Endodermal cell (in vitro differentiated cells): ENCODE data around the gene SLC9A6. TPM values are rescaled to one million over a fixed set of nuclear protein-coding genes. Genes with fewer than 3 reads are reported as not detected.

ENCODE experiments used
- DNase-seq: peaks from one replicate; pipeline ENCODE4 v3.0.0-alpha.2; 2017
- H3K27ac ChIP-seq: 2 replicates; pipeline ENCODE4 v1.5.1; 2013; ENCODE audit warnings: mild to moderate bottlenecking, low read depth, low read length, moderate library complexity
- H3K27me3 ChIP-seq: 2 replicates; pipeline ENCODE4 v1.6.1; 2013; ENCODE audit warnings: mild to moderate bottlenecking, low read length, moderate library complexity; ENCODE audit not compliant: insufficient read depth, control insufficient read depth, poor library complexity, severe bottlenecking
- H3K36me3 ChIP-seq: 2 replicates; pipeline ENCODE4 v1.7.0; 2013; ENCODE audit warnings: mild to moderate bottlenecking, low read length, moderate library complexity; ENCODE audit not compliant: control insufficient read depth, insufficient read depth
- H3K4me1 ChIP-seq: one replicate; pipeline ENCODE4 v1.7.0; 2013; ENCODE audit warnings: low read length; ENCODE audit not compliant: control insufficient read depth, insufficient read depth
- H3K4me3 ChIP-seq: 2 replicates; pipeline ENCODE4 v1.5.1; 2013; ENCODE audit warnings: mild to moderate bottlenecking, low read length, moderate library complexity
- H3K9ac ChIP-seq: 2 replicates; pipeline ENCODE4 v1.6.1; 2013; ENCODE audit warnings: mild to moderate bottlenecking, low read length, moderate library complexity; ENCODE audit not compliant: poor library complexity, severe bottlenecking; ENCODE audit errors: extremely low read depth
- H3K9me3 ChIP-seq: 2 replicates; pipeline ENCODE4 v1.6.1; 2013; ENCODE audit warnings: mild to moderate bottlenecking, low read length, moderate library complexity; ENCODE audit not compliant: control insufficient read depth
- H3K27ac Mint-ChIP-seq: 2 replicates; pipeline ENCODE4 v1.8.0; 2020; ENCODE audit warnings: mixed read lengths
- H3K27me3 Mint-ChIP-seq: 2 replicates; pipeline ENCODE4 v1.8.0; 2021; ENCODE audit warnings: mild to moderate bottlenecking, mixed read lengths; ENCODE audit not compliant: insufficient read depth
- H3K36me3 Mint-ChIP-seq: 2 replicates; pipeline ENCODE4 v1.8.0; 2020; ENCODE audit warnings: low read depth, mixed read lengths
- H3K4me1 Mint-ChIP-seq: 2 replicates; pipeline ENCODE4 v1.8.0; 2020; ENCODE audit warnings: mixed read lengths
- H3K4me3 Mint-ChIP-seq: 2 replicates; pipeline ENCODE4 v1.8.0; 2020; ENCODE audit warnings: mild to moderate bottlenecking, moderate library complexity, mixed read lengths
- H3K9me3 Mint-ChIP-seq: 2 replicates; pipeline ENCODE4 v1.8.0; 2020; ENCODE audit warnings: mild to moderate bottlenecking, mixed read lengths
- CTCF ChIP-seq: fragments of 200-600 bp; sonication (generic); conservative IDR thresholded peaks from 2 replicates; pipeline ENCODE4 v1.5.0; 2021; ENCODE audit warnings: antibody characterized with exemption, mild to moderate bottlenecking
- WGBS, 2 experiments: methylation state at CpG; one replicate each; pipeline versions ENCODE4 v1.1.5 to v1.1.7; 2013; ENCODE audit warnings: missing lambda C conversion rate in 2 of 2, mixed read lengths in 1 of 2; ENCODE audit not compliant: insufficient coverage in 1 of 2, insufficient read length in 1 of 2; 5-methylcytosine and 5-hydroxymethylcytosine counted together
- total RNA-seq, 2 donors: library from RNA; stranded (reverse); fragmentation: NEBNext Ultra II Directional in 1 of 2; extraction: Animal tissue kit (Norgen Biotek cat#: 25700) in 1 of 2; gene quantifications; 2 replicates in 1 of 2; 3 replicates in 1 of 2; pipeline ENCODE4 v1.2.1, GENCODE V29; 2021

The SLC9A6 gene
- total RNA-seq, 2 donors from 2014 or later = 10.2 to 13.6 TPM

DNA sequence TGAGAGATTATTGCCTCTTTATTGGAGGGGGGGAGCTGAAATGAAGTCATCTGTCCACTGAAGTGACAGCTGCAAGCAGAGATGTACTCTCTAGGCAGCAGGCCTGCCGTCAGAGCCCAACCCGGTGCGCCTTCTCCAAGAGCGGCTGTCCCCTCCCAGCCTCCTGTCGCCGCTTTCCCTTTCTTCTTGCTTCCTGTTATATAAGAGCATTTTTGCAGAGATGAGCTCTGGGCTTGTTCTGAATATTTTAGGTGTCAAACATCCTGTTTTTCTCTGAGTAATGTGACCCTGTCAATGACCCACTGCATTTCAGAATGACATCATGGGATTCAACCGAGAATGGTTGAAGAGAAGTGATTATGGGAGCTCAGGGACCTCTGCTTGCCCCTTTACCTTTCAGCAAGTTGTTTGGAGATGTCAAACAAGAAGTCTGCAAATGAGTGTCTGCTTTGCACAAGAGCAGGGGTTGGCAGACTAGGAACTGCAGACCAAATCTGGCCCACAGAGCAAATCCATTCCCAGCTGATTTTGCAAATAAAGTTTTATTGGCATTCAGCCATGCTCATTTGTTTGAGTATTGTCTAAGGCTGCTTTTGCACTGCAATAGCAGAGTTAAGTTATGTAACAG lies 79.9 kb downstream of the SLC9A6 start:
- Histone ChIP-seq H3K4me1 (no peaks in the 10 kb centered on the region), H3K27ac (no peak overlapping the region), H3K36me3 (no peaks in the 10 kb centered on the region), H3K4me3 (no peak overlapping the region), H3K27me3 (no peaks in the 10 kb centered on the region), H3K9me3 (no peaks in the 10 kb centered on the region), H3K9ac (no peak overlapping the region)
- H3K4me3 Mint-ChIP-seq = no peak overlapping the region
- H3K36me3 Mint-ChIP-seq = no peaks in the 10 kb centered on the region
- peaks cover 67% of the 10 kb centered on the region for H3K9me3 Mint-ChIP-seq
- WGBS, 2 experiments = 89% methylated on average over 5 of the region's 7 CpGs; no CpG with 5 or more reads in 1 of the 2 experiments
- no peak for TF ChIP-seq CTCF
- no peak for DNase-seq
- no peaks in the 10 kb centered on the region for H3K27me3 Mint-ChIP-seq
- no peaks in the 10 kb centered on the region for H3K4me1 Mint-ChIP-seq
- H3K27ac Mint-ChIP-seq = no peak overlapping the region

- H3K4me1 ChIP-seq = no peaks in the 10 kb centered on the region
- no peak for DNase-seq
- Mint-ChIP-seq H3K4me1 (no peaks in the 10 kb centered on the region), H3K27me3 (no peaks in the 10 kb centered on the region), H3K36me3 (no peaks in the 10 kb centered on the region), H3K9me3 (peaks cover 72% of the 10 kb centered on the region), H3K27ac (no peak overlapping the region), H3K4me3 (no peak overlapping the region)
- no peaks in the 10 kb centered on the region for H3K9me3 ChIP-seq
- WGBS, 2 experiments = 98 to 100% methylated on average over 3 to 4 of the region's 5 CpGs
- no peaks in the 10 kb centered on the region for H3K36me3 ChIP-seq
- H3K27me3 ChIP-seq = no peaks in the 10 kb centered on the region
- H3K4me3 ChIP-seq = no peak overlapping the region
- no peak overlapping the region for H3K27ac ChIP-seq
- no peak overlapping the region for H3K9ac ChIP-seq
- no peak for TF ChIP-seq CTCF
These were observed 81.9 kb downstream of the SLC9A6 start for GRCh38 chrX:136067097-136067496.

- peaks cover 66% of the 10 kb centered on the region for H3K9me3 Mint-ChIP-seq
- Histone ChIP-seq H3K4me1 (no peaks in the 10 kb centered on the region), H3K9ac (no peak overlapping the region), H3K27ac (no peak overlapping the region), H3K27me3 (no peaks in the 10 kb centered on the region), H3K9me3 (no peaks in the 10 kb centered on the region), H3K36me3 (no peaks in the 10 kb centered on the region), H3K4me3 (no peak overlapping the region)
- H3K4me1 Mint-ChIP-seq = no peaks in the 10 kb centered on the region
- DNase-seq = no peak
- H3K27ac Mint-ChIP-seq = no peak overlapping the region
- WGBS, 2 experiments = 90 to 100% methylated on average over 1 to 7 of the region's 7 CpGs
- no peak overlapping the region for H3K4me3 Mint-ChIP-seq
- no peaks in the 10 kb centered on the region for H3K36me3 Mint-ChIP-seq
- no peak for TF ChIP-seq CTCF
- no peaks in the 10 kb centered on the region for H3K27me3 Mint-ChIP-seq
These were observed 82.7 kb downstream of the SLC9A6 start for GRCh38 chrX:136067966-136068365.
